GM19397 (cell line): ENCODE data around the gene HSDL2.
"Not testable (repeated sequence)": the region's sequence is repeated elsewhere in the genome, so short reads cannot be mapped to it uniquely, and the experiment has no call there.

Experiments used
- ATAC-seq: cut with Tn5 transposase; IDR thresholded peaks from one replicate; pipeline ENCODE4 v1.9.1; 2021; ENCODE audit warnings: mild to moderate bottlenecking, moderate library complexity; ENCODE audit not compliant: unreplicated experiment

The HSDL2 gene

DNA sequence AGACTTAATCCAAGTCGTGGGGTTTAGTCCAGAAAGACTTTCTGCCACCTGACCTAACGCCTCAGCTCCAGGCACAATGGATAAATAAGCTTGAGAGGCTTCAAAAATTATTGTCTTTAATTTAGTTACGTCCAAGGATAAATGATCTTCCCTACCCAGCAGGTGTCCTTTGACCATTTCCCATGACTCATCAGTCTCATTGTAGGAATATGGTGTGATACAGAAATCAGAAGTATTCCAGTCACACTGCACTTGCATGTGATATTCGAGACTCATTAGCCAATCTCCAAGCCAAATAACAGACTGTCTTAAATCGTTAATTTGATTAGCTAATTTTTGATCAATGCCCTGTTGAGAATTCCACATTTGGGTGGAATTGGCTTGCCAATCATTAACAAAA is 13.2 kb downstream of the HSDL2 start:
- not testable (repeated sequence) for ATAC-seq

DNA sequence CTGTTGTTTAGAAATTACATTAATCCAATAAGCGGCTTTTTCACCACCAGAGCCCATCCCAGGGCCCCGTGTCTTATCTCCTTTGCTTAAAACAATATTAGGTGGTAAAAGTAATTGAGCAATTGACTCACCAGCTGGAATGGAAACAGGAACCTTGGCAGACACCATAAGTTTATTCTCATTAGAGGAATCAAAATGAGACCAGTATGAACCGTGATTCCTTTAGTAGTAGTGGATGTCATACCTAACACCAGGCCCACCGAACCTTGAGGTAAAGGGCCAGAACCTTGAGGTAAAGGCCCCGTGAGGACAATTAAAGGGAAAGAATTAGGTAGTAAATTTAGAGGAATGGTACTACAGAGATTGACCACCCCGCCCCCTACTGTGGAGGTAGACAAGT is 16.5 kb downstream of the HSDL2 start:
- ATAC-seq = no peak

GRCh38 chr9:112396872-112397271 is 17.0 kb downstream of the HSDL2 start:
- no peak for ATAC-seq

GRCh38 chr9:112401175-112401815 is 21.4 kb downstream of the HSDL2 start:
- ATAC-seq = no peak

DNA sequence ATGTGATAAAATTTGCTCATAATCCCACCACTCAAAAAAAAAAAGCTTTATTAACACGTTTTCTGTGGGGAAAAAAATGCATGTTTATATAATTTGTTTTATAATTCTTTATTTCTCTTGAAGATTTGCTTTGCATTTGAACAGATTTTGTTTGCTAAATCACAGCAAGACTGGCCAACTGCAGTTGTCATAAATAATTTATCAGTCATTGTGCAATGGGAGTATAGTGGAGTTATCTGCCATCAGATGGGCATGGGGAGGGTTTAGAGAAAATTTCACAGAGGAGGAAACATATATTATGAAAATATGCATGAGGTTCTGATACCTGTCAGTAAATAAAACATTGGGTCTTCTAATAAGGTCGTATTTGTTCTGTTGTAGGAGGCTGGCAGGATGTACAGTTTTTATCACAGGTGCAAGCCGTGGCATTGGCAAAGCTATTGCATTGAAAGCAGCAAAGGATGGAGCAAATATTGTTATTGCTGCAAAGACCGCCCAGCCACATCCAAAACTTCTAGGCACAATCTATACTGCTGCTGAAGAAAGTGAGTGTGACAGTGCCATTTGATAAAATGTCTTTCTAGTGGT is 23.8 kb downstream of the HSDL2 start:
- no peak for ATAC-seq

DNA sequence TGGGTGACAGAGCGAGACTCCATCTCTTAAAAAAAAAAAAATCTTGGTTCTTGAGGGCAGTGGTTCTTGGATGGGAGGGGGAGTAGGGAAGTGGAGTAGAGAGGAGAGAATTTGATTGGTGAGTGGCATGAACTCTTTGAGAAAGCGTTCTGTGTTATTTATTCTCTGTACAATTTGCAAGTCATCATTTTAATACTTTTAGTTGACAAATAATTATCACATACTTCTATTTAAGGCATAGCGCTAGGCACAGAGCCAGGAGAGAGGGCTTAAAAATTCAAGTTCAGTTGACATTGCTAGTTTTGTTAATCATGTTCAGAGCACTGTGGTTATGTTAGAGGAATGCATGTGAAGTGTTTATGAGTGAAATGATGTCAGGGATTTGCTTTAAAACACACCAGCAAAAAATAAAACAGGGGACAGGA is 24.6 kb downstream of the HSDL2 start:
- ATAC-seq = no peak

- no peak for ATAC-seq
Measured at GRCh38 chr9:112408275-112408674, 28.4 kb downstream of the HSDL2 start.

- no peak for ATAC-seq
Measured at GRCh38 chr9:112408819-112409218, 28.9 kb downstream of the HSDL2 start.

GRCh38 chr9:112409758-112410157 is 29.9 kb downstream of the HSDL2 start:
- no peak for ATAC-seq

- ATAC-seq = no peak
Measured at GRCh38 chr9:112411626-112412027, 31.7 kb downstream of the HSDL2 start.

- not testable (repeated sequence) for ATAC-seq
Measured at GRCh38 chr9:112413728-112414127, 33.8 kb downstream of the HSDL2 start.

GRCh38 chr9:112420208-112420607 is 40.3 kb downstream of the HSDL2 start:
- ATAC-seq = no peak

GRCh38 chr9:112421771-112422222 is 41.9 kb downstream of the HSDL2 start:
- no peak for ATAC-seq

- ATAC-seq = no peak
Measured at GRCh38 chr9:112422417-112423148, 42.7 kb downstream of the HSDL2 start.

DNA sequence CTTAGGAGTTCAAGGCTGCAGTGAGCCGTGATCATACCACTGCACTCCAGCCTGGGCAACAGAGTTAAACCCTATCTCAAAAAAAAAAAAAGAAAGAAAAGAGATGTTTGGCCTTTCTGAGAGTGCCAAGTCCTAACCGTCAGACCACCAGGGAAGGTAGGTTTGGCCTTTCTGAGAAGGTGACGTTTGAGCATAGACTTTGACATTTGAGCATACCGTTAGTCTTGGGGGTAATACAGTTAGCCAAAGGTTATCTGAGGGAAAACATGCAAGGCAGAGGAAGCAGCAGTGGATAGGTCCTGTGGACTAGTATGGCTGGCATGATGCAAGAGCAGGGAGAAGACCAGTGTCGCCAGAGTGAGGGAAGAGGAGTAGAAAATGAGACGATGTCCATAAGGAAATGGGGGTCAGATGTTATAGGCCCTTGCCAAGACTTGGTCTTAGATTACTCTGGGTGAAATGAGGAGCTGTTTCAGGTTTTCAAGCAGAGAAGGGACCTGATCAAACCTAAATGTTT is 50.2 kb downstream of the HSDL2 start:
- no peak for ATAC-seq

DNA sequence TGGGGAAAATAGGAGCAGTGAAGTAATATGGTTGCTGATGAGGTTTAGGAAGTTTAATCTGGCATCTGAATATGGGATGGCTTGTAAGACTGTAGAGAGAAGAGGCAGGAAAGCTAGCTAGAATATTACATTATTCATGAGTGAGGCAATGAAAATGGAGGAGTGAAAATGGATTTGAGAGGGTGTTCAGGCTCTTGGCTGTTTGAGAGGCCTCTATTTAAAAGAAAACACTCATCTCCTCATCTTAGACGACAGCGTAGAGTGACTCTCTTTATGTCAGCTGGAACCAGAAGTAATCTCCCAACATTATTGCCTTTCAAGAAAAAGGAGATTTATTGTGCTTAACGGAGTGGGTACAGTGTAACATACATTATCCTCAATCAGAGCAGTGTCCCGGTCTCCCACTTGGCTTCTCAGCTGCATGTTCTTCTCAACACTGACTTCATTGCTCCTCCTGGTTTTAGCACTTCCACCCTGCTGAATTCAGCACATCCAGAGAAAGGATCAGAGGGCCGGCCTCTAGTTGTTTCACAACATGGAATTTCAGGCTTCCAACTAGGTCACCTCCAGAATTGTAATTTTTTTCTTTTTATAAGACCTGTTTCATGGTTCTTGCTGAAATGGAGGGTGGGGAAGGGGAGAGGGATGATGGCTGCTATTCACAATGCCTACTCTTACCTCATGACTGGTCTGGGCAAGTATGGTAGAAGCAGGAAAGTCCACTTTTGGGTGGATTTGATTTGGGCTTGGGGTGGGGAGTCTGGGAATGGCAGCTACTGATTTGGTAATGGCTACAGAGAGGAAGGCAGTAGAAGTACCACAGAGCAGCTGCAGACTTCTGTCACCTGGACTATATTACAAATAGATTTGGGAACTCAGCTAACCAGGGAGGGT is 53.8 kb downstream of the HSDL2 start:
- no peak for ATAC-seq

DNA sequence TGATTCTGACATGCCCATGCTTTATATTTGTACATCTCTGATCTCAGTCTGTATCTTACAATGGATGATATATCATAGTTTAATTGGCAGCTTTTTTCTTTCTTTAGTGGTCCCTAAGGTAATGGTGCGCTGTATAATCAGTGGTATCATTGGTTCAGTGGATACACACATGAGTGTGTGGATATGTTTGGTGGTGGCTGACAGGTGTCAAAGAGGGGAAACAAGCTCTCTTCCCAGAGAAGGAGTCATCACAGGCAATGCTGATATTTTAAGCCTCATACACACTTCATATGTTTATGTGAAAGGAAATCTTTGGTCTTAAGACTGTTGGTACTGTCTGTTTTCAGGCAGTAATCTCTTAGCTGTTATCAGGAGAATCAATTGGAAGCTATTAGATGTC is 54.6 kb downstream of the HSDL2 start:
- ATAC-seq = no peak

GRCh38 chr9:112437406-112437805 is 57.5 kb downstream of the HSDL2 start:
- no peak for ATAC-seq

DNA sequence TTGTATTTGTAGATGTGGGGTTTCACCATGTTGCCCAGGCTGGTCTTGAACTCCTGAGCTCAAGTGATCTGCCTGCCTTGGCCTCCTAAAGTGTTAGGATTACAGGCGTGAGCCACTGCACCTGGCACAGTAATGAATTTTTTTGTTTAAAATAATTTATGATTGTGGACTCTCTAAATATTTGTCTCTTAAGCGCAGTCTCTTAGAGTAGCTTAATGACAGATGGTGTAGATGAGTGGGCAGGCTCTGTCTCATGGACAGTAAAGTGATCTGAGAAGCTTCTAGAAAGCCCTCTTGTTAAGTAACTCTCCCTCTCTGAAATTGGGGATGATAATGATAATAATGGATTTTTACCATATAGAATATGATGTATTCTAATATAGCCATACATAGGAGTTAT is 59.3 kb downstream of the HSDL2 start:
- no peak for ATAC-seq

DNA sequence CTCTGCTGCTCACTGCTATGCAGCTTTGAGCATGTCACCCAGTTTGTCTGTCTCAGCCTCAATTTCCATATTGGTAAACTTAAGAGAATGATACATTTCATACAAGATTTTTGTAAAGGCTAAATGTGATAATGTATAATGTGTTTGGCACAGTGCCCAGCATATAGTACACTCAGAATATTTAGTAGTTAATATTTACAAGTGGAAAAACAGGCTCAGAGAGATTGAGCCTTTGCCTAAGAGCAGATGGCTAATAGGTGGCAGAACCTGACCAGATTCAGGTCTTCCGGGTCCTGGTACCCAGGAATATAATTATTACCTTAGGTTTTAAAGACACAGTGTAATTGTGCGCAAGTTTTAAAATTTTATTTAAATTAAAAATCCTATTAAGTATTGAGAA is 59.9 kb downstream of the HSDL2 start:
- no peak for ATAC-seq

DNA sequence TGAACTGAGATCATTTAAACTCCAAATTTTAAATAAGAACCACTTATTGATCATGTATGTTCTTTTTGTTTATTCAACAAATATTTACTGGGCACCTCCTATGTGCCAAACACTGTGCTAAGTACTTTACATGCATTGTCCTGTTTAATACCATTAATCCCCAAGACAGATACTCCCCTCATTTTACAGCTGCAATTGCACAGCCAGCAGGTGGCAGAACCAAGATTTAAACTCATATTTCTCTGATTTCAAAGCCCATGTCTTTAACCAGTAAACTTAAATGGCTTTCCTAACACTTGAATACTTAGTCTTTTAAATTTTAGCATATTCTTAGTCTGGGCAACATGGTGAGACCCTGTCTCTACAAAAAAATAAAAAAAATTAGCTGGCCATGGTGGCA is 63.3 kb downstream of the HSDL2 start:
- ATAC-seq = no peak
